Measurements from ENCODE around the gene PHACTR1.

- TF ChIP-seq EZH2phosphoT487 (IDR thresholded peaks at IDR 0.05; ENCODE audit: insufficient read depth, low read depth) (no peak), EZH2 (IDR thresholded peaks at IDR 0.05; ENCODE audit: insufficient read depth, poor library complexity, severe bottlenecking) (no peak)
Observed at GRCh38 chr6:13268913-13269518, 552.4 kb downstream of the PHACTR1 start.

Data from GM23248 (cell line).